K562 (cell line): ENCODE data around the gene CSNK1A1. TPM values are rescaled to one million over a fixed set of nuclear protein-coding genes. Genes with fewer than 3 reads are reported as not detected.

Experiments
- BCL6 ChIP-seq: fragments of 250-450 bp; sonication (Bioruptor Pico); IDR thresholded peaks from 2 replicates; pipeline ENCODE4 v1.4.0; 2020
- CREB5 ChIP-seq: fragments of 250-450 bp; sonication (Bioruptor Pico); IDR thresholded peaks from 2 replicates; pipeline ENCODE4 v1.5.0; 2020; ENCODE audit warnings: mild to moderate bottlenecking
- ETV6 ChIP-seq, 3 experiments: fragments of 150-350 bp in 1 of 3; sonication (generic) in 1 of 3; formaldehyde crosslinking in 1 of 3; IDR thresholded peaks; 2 replicates each; pipeline versions ENCODE4 v1.6.1 to v1.8.0; 2014 to 2022; ENCODE audit warnings: borderline replicate concordance in 2 of 3, low read depth in 2 of 3, antibody characterized with exemption in 1 of 3, low read length in 1 of 3, mild to moderate bottlenecking in 1 of 3, missing genetic modification reagents in 1 of 3
- HDAC2 ChIP-seq: fragments of 450-650 bp; IDR thresholded peaks from 2 replicates; pipeline ENCODE4 v1.6.1; 2016; ENCODE audit warnings: mild to moderate bottlenecking
- JUNB ChIP-seq: fragments of 450-650 bp; formaldehyde crosslinking; conservative IDR thresholded peaks from 2 replicates; pipeline ENCODE4 v1.4.0; 2020; ENCODE audit warnings: mild to moderate bottlenecking
- RFX5 ChIP-seq: IDR thresholded peaks from 2 replicates; pipeline ENCODE4 v1.6.1; 2011; ENCODE audit warnings: low read depth, mild to moderate bottlenecking, improper control_type of control experiment, low read length
- SIN3A ChIP-seq, 2 experiments: fragments of 150-350 bp in 1 of 2; IDR thresholded peaks; 2 replicates each; pipeline ENCODE4 v1.6.1; 2011 to 2016; ENCODE audit warnings: borderline replicate concordance in 2 of 2, low read depth in 2 of 2, low read length in 2 of 2, mild to moderate bottlenecking in 2 of 2, moderate library complexity in 2 of 2; ENCODE audit not compliant: control insufficient read depth in 1 of 2
- SMAD2 ChIP-seq: fragments of 150-350 bp; IDR thresholded peaks from 2 replicates; pipeline ENCODE4 v1.6.1; 2014; ENCODE audit warnings: low read depth, mild to moderate bottlenecking, low read length
- SREBF2 ChIP-seq: sonication (generic); formaldehyde crosslinking; IDR thresholded peaks from 2 replicates; pipeline ENCODE4 v1.4.0; 2020; ENCODE audit warnings: mild to moderate bottlenecking, missing genetic modification reagents
- TCF7L2 ChIP-seq: fragments of 150-350 bp; IDR thresholded peaks from 2 replicates; pipeline ENCODE4 v1.6.1; 2016; ENCODE audit warnings: low read depth, mild to moderate bottlenecking, low read length, moderate library complexity
- ZBED1 ChIP-seq: IDR thresholded peaks from 2 replicates; pipeline ENCODE4 v1.6.1; 2014
- ZEB2 ChIP-seq: fragments of 450-650 bp; IDR thresholded peaks from 2 replicates; pipeline ENCODE4 v1.6.1; 2016
- ZFP1 ChIP-seq: fragments of 450-650 bp; formaldehyde crosslinking; IDR thresholded peaks from 2 replicates; pipeline ENCODE4 v1.4.0; 2020; ENCODE audit warnings: mild to moderate bottlenecking, mixed read lengths
- ZNF143 ChIP-seq: sonication (generic); formaldehyde crosslinking; IDR thresholded peaks from 2 replicates; pipeline ENCODE4 v1.9.0; 2022; ENCODE audit warnings: mild to moderate bottlenecking, missing genetic modification reagents
- ZNF384 ChIP-seq: IDR thresholded peaks from 2 replicates; pipeline ENCODE4 v1.6.1; 2012; ENCODE audit warnings: low read depth, low read length, improper control_type of control experiment
- ZNF41 ChIP-seq: fragments of 250-450 bp; sonication (Bioruptor Pico); conservative IDR thresholded peaks from 2 replicates; pipeline ENCODE4 v1.4.0; 2020; ENCODE audit warnings: mild to moderate bottlenecking
- ZNF444 ChIP-seq: fragments of 250-450 bp; sonication (Bioruptor Pico); IDR thresholded peaks from 2 replicates; pipeline ENCODE4 v1.4.0; 2020; ENCODE audit warnings: mild to moderate bottlenecking, moderate library complexity
- ZZZ3 ChIP-seq: fragments of 450-650 bp; IDR thresholded peaks from 2 replicates; pipeline ENCODE4 v1.6.1; 2016; ENCODE audit warnings: antibody characterized with exemption, mild to moderate bottlenecking, moderate library complexity
- polyA plus RNA-seq, 8 experiments: library from polyadenylated mRNA; depleted of rRNA in 4 of 8; stranded (reverse) in 5 of 8; unstranded in 3 of 8; fragments of >200 nt; fragmentation: Nextera tagmentation in 2 of 8; fragmentation: Illumina TruSeq in 1 of 8; extraction: Ambion mirVana in 2 of 8; extraction: Trizol in 1 of 8; gene quantifications; 2 replicates each; pipeline versions ENCODE4 v1.2.1 to v1.2.3, GENCODE V29; 2011 to 2014; ENCODE audit warnings: inconsistent platforms in 1 of 8, missing spikeins in 1 of 8
- total RNA-seq, 7 experiments: library from RNA; depleted of rRNA in 6 of 7; stranded (reverse); fragments of >200 nt in 6 of 7; fragmentation: Illumina TruSeq in 2 of 7; extraction: Trizol in 2 of 7; gene quantifications; 2 replicates each; pipeline versions ENCODE4 v1.2.1 to v1.2.3, GENCODE V29; 2011 to 2021; ENCODE audit warnings: low replicate concordance in 1 of 7
- TF ChIP-seq, protein P1 (sequence below): fragments of 250-450 bp; sonication (Bioruptor Pico); IDR thresholded peaks from 2 replicates; pipeline ENCODE4 v1.4.0; 2020; ENCODE audit warnings: mild to moderate bottlenecking, moderate library complexity
- TF ChIP-seq, protein P2 (sequence below): fragments of 450-650 bp; IDR thresholded peaks from 2 replicates; pipeline ENCODE4 v1.7.1; 2018; ENCODE audit warnings: mild to moderate bottlenecking, low read depth; ENCODE audit not compliant: partially characterized antibody
- TF ChIP-seq, protein P3 (sequence below): IDR thresholded peaks from 3 replicates; pipeline ENCODE4 v1.6.1; 2011; ENCODE audit warnings: borderline replicate concordance, mild to moderate bottlenecking; ENCODE audit not compliant: insufficient read length, insufficient read depth

CSNK1A1 gene
- total and polyA plus RNA-seq, 9 of the 15 experiments (the other 6 are each of a cell fraction or from before 2014, with no cell fraction given) = 49.1 to 196 (median 154) TPM

- no peak for TF ChIP-seq ZBED1
- no peak for TF ChIP-seq ZFP1 (CRISPR knock-in tag)
- 0 out of 4 replicates have a peak, but pooled peaks of 1 of the 2 experiments have one; percentile 15 for TF ChIP-seq SIN3A (IDR thresholded peaks at IDR 0.05; ENCODE audit: borderline replicate concordance in 2 of 2, control insufficient read depth in 1 of 2, low read depth in 2 of 2, low read length in 2 of 2)
- no peak for TF ChIP-seq ZEB2
- no peak for TF ChIP-seq RFX5
- TF ChIP-seq, protein P1, sequence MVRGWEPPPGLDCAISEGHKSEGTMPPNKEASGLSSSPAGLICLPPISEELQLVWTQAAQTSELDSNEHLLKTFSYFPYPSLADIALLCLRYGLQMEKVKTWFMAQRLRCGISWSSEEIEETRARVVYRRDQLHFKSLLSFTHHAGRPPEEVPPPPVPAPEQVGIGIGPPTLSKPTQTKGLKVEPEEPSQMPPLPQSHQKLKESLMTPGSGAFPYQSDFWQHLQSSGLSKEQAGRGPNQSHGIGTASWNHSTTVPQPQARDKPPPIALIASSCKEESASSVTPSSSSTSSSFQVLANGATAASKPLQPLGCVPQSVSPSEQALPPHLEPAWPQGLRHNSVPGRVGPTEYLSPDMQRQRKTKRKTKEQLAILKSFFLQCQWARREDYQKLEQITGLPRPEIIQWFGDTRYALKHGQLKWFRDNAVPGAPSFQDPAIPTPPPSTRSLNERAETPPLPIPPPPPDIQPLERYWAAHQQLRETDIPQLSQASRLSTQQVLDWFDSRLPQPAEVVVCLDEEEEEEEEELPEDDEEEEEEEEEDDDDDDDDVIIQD (CRISPR knock-in tag) = no peak
- TF ChIP-seq, protein P2, sequence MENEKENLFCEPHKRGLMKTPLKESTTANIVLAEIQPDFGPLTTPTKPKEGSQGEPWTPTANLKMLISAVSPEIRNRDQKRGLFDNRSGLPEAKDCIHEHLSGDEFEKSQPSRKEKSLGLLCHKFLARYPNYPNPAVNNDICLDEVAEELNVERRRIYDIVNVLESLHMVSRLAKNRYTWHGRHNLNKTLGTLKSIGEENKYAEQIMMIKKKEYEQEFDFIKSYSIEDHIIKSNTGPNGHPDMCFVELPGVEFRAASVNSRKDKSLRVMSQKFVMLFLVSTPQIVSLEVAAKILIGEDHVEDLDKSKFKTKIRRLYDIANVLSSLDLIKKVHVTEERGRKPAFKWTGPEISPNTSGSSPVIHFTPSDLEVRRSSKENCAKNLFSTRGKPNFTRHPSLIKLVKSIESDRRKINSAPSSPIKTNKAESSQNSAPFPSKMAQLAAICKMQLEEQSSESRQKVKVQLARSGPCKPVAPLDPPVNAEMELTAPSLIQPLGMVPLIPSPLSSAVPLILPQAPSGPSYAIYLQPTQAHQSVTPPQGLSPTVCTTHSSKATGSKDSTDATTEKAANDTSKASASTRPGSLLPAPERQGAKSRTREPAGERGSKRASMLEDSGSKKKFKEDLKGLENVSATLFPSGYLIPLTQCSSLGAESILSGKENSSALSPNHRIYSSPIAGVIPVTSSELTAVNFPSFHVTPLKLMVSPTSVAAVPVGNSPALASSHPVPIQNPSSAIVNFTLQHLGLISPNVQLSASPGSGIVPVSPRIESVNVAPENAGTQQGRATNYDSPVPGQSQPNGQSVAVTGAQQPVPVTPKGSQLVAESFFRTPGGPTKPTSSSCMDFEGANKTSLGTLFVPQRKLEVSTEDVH = no peak
- no peak for TF ChIP-seq SREBF2 (CRISPR knock-in tag)
- no peak for TF ChIP-seq BCL6 (CRISPR knock-in tag)
- no peak for TF ChIP-seq ZNF41 (CRISPR knock-in tag)
- TF ChIP-seq JUNB (CRISPR knock-in tag) = no peak
- TF ChIP-seq, protein P3, sequence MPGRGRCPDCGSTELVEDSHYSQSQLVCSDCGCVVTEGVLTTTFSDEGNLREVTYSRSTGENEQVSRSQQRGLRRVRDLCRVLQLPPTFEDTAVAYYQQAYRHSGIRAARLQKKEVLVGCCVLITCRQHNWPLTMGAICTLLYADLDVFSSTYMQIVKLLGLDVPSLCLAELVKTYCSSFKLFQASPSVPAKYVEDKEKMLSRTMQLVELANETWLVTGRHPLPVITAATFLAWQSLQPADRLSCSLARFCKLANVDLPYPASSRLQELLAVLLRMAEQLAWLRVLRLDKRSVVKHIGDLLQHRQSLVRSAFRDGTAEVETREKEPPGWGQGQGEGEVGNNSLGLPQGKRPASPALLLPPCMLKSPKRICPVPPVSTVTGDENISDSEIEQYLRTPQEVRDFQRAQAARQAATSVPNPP = no peak
- no peak for TF ChIP-seq ZNF444 (CRISPR knock-in tag)
- TF ChIP-seq ZNF143 (CRISPR knock-in tag) = no peak
- no peak for TF ChIP-seq SMAD2
- no peak for TF ChIP-seq HDAC2
- TF ChIP-seq CREB5 = no peak
- no peak for TF ChIP-seq ZNF384
- TF ChIP-seq ZZZ3 = no peak
- no peak for TF ChIP-seq ETV6 (IDR thresholded peaks at IDR 0.05; ENCODE audit: borderline replicate concordance in 1 of 2, low read depth in 2 of 2, low read length in 1 of 2)
- no peak for TF ChIP-seq ETV6 (CRISPR knock-in tag; IDR thresholded peaks at IDR 0.05; ENCODE audit: borderline replicate concordance)
- no peak for TF ChIP-seq TCF7L2
These were observed 529 bp downstream of the CSNK1A1 start (continued) for GRCh38 chr5:149550594-149551226.
